NCI-H2196 (cell line): ENCODE results near the gene GATD1.

ENCODE experiments used
- DNase-seq: peaks from one replicate; lab custom pipeline; 2025; ENCODE audit not compliant: unreplicated experiment; lab: John Stamatoyannopoulos, UW

GATD1 gene

GRCh38 chr11:782264-783174 lies 5.2 kb upstream of the GATD1 start:
- no peak for DNase-seq

- no peak for DNase-seq
Measured at GRCh38 chr11:779955-780532, 2.8 kb upstream of the GATD1 start.

GRCh38 chr11:778976-779954 lies 2.0 kb upstream of the GATD1 start:
- DNase-seq, result no peak

- peak; percentile 10 for DNase-seq
Measured at GRCh38 chr11:776561-777287, 563 bp downstream of the GATD1 start.

GRCh38 chr11:776263-776560 lies 1.1 kb downstream of the GATD1 start:
- DNase-seq, result no peak

- no peak for DNase-seq
Measured at GRCh38 chr11:774873-775592, 2.3 kb downstream of the GATD1 start.

GRCh38 chr11:773830-774229 lies 3.5 kb downstream of the GATD1 start:
- DNase-seq, result no peak

GRCh38 chr11:773425-773824 lies 3.9 kb downstream of the GATD1 start:
- DNase-seq, result no peak

GRCh38 chr11:772429-773390 lies 4.6 kb downstream of the GATD1 start:
- no peak for DNase-seq

GRCh38 chr11:771617-772204 lies 5.6 kb downstream of the GATD1 start:
- DNase-seq, result no peak

GRCh38 chr11:770642-771616 lies 6.4 kb downstream of the GATD1 start:
- DNase-seq, result no peak

- DNase-seq, result no peak
Measured at GRCh38 chr11:769887-770641, 7.2 kb downstream of the GATD1 start.

GRCh38 chr11:767238-767637 lies 10.0 kb downstream of the GATD1 start:
- no peak for DNase-seq

GRCh38 chr11:766936-767210 lies 10.4 kb downstream of the GATD1 start:
- no peak for DNase-seq

GRCh38 chr11:766106-766935 lies 11.0 kb downstream of the GATD1 start:
- no peak for DNase-seq

- no peak for DNase-seq
Measured at GRCh38 chr11:765802-766091, 11.5 kb downstream of the GATD1 start.
